ENCODE data around the gene OXTR. TPM values are rescaled to one million over a fixed set of nuclear protein-coding genes. Genes with fewer than 3 reads are reported as not detected.

The OXTR gene
- total RNA-seq, 1 donor, result 2.5 TPM

DNA sequence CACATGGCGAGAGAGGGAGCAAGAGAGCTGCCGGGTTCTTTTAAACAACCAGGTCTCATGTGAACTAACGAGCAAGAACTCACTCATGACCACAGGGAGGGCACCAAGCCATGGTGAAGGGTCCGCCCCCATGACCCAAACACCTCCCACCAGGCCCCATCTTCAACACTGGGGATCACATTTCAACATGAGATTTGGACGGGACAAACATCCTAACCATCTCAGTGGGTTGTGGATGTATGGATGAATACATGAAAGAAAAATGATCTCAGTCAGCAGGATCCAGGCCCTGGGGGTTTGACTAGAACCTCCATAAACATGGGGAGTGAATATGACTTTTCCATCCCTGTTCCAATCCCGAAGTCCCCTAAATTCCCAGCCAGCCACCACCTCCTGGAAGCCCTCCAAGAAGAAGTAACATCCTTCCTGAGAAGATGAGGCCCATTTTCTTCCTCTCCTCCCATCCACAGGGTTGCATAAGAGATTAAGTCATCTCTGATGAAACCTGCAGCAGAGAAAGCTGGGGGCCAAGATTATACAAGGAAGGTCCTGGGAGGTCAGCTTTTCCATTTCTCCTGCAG, 26.3 kb downstream of the OXTR start:
- Histone ChIP-seq H3K79me2 (ENCODE audit: insufficient read depth, low read length) (no peaks in the 10 kb centered on the region), H3K4me3 (ENCODE audit: insufficient read depth, low read length) (no peak overlapping the region), H3K27me3 (ENCODE audit: insufficient read depth, low read length) (no peaks in the 10 kb centered on the region), H3K4me2 (ENCODE audit: insufficient read depth, low read length) (peak overlapping the region; percentile 19), H4K20me1 (ENCODE audit: insufficient read depth, low read length) (no peaks in the 10 kb centered on the region), H2AFZ (ENCODE audit: low read length) (peak overlapping the region; percentile 27), H3K36me3 (ENCODE audit: insufficient read depth, low read length) (no peaks in the 10 kb centered on the region), H3K27ac (ENCODE audit: low read depth, low read length) (peak overlapping the region; percentile 54), H3K4me1 (ENCODE audit: insufficient read depth, low read length) (peaks cover 41% of the 10 kb centered on the region), H3K9me3 (ENCODE audit: low read depth, low read length) (no peaks in the 10 kb centered on the region)
- DNase-seq (ENCODE audit: insufficient read length, low spot score, missing footprints), result peak; percentile 72
- TF ChIP-seq, protein P1, sequence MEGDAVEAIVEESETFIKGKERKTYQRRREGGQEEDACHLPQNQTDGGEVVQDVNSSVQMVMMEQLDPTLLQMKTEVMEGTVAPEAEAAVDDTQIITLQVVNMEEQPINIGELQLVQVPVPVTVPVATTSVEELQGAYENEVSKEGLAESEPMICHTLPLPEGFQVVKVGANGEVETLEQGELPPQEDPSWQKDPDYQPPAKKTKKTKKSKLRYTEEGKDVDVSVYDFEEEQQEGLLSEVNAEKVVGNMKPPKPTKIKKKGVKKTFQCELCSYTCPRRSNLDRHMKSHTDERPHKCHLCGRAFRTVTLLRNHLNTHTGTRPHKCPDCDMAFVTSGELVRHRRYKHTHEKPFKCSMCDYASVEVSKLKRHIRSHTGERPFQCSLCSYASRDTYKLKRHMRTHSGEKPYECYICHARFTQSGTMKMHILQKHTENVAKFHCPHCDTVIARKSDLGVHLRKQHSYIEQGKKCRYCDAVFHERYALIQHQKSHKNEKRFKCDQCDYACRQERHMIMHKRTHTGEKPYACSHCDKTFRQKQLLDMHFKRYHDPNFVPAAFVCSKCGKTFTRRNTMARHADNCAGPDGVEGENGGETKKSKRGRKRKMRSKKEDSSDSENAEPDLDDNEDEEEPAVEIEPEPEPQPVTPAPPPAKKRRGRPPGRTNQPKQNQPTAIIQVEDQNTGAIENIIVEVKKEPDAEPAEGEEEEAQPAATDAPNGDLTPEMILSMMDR (IDR thresholded peaks at IDR 0.05; ENCODE audit: extremely low read depth, low read depth, low read length), result peak; percentile 14

- Histone ChIP-seq H3K36me3 (ENCODE audit: insufficient read depth, low read length) (no peaks in the 10 kb centered on the region), H3K27me3 (ENCODE audit: insufficient read depth, low read length) (no peaks in the 10 kb centered on the region), H3K4me2 (ENCODE audit: insufficient read depth, low read length) (peak overlapping the region; percentile 10), H3K4me1 (ENCODE audit: insufficient read depth, low read length) (peaks cover 41% of the 10 kb centered on the region), H3K4me3 (ENCODE audit: insufficient read depth, low read length) (no peak overlapping the region), H3K9me3 (ENCODE audit: low read depth, low read length) (no peaks in the 10 kb centered on the region), H2AFZ (ENCODE audit: low read length) (no peak overlapping the region), H4K20me1 (ENCODE audit: insufficient read depth, low read length) (no peaks in the 10 kb centered on the region), H3K27ac (ENCODE audit: low read depth, low read length) (no peak overlapping the region), H3K79me2 (ENCODE audit: insufficient read depth, low read length) (no peaks in the 10 kb centered on the region)
- TF ChIP-seq, protein P1 (IDR thresholded peaks at IDR 0.05; ENCODE audit: extremely low read depth, low read depth, low read length), result no peak
- DNase-seq (ENCODE audit: insufficient read length, low spot score, missing footprints), result peak; percentile 86
These were observed 27.7 kb downstream of the OXTR start for GRCh38 chr3:8741581-8742261.

DNA sequence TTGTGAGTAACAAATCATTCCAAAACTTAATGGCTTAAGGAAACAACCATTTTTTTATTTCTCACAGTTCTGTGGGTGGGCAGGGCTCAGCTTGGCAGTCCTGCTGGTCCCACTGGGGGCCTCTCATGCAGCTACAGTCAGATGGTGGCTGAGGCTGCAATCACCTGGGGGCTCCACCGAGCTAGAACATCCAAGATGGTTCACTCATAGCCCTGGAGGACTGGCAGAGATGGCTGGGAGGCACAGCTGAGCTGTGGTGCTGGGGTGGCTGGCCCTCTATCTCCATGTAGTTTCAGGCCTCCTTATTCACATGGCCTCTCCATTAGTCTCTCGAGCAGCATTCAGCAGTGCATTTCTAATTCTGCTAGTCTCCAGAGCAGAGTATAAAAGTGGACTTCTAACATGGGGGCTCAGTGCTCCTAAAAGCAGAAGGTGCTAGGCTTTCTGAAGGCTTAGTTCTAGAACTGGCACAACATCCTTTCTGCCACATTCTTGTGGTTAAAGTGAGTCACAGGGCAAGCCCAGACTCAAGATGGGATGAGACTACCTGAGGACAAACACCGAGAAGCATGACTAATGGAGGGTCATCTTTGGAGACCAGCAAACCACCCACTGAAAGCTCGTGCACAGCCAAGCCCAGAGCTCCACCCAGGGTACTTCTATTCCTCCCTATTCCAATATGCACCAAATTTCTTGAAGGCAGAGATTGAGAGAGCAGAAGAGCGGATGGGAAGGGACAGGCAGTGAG, 29.5 kb downstream of the OXTR start:
- H3K27me3 ChIP-seq (ENCODE audit: insufficient read depth, low read length), result no peaks in the 10 kb centered on the region
- H3K27ac ChIP-seq (ENCODE audit: low read depth, low read length), result no peak overlapping the region
- TF ChIP-seq, protein P1 (IDR thresholded peaks at IDR 0.05; ENCODE audit: extremely low read depth, low read depth, low read length), result no peak
- H3K4me1 ChIP-seq (ENCODE audit: insufficient read depth, low read length), result peaks cover 41% of the 10 kb centered on the region
- H4K20me1 ChIP-seq (ENCODE audit: insufficient read depth, low read length), result no peaks in the 10 kb centered on the region
- no peak overlapping the region for H3K4me3 ChIP-seq (ENCODE audit: insufficient read depth, low read length)
- H2AFZ ChIP-seq (ENCODE audit: low read length), result no peak overlapping the region
- no peaks in the 10 kb centered on the region for H3K9me3 ChIP-seq (ENCODE audit: low read depth, low read length)
- no peaks in the 10 kb centered on the region for H3K36me3 ChIP-seq (ENCODE audit: insufficient read depth, low read length)
- peak overlapping the region; percentile 42 for H3K4me2 ChIP-seq (ENCODE audit: insufficient read depth, low read length)
- peak; percentile 83 for DNase-seq (ENCODE audit: insufficient read length, low spot score, missing footprints)
- no peaks in the 10 kb centered on the region for H3K79me2 ChIP-seq (ENCODE audit: insufficient read depth, low read length)

DNA sequence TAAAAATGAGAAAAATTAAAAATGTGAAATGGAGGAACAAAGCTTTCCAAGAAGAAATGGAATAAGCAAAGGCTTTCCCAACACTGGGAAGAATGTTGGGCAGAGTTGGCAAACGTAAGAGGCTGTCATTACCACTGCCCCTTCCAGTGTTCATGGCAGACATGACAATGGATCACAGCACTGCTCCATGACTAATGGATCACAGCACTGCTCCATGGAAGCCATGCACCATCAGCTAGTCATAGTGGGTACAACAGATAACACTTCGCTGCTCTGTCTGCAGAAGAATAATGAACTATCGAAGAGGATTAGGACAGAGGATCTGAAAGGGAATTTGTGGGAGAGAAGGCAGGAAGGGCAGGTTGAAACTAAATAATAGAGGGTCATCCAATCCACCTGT, 30.8 kb downstream of the OXTR start:
- peak; percentile 55 for DNase-seq (ENCODE audit: insufficient read length, low spot score, missing footprints)
- Histone ChIP-seq H3K36me3 (ENCODE audit: insufficient read depth, low read length) (no peaks in the 10 kb centered on the region), H3K4me3 (ENCODE audit: insufficient read depth, low read length) (no peak overlapping the region), H3K27me3 (ENCODE audit: insufficient read depth, low read length) (no peaks in the 10 kb centered on the region), H3K4me2 (ENCODE audit: insufficient read depth, low read length) (no peak overlapping the region), H4K20me1 (ENCODE audit: insufficient read depth, low read length) (no peaks in the 10 kb centered on the region), H3K9me3 (ENCODE audit: low read depth, low read length) (no peaks in the 10 kb centered on the region), H3K79me2 (ENCODE audit: insufficient read depth, low read length) (no peaks in the 10 kb centered on the region), H3K27ac (ENCODE audit: low read depth, low read length) (no peak overlapping the region), H2AFZ (ENCODE audit: low read length) (no peak overlapping the region), H3K4me1 (ENCODE audit: insufficient read depth, low read length) (peaks cover 39% of the 10 kb centered on the region)
- TF ChIP-seq, protein P1 (IDR thresholded peaks at IDR 0.05; ENCODE audit: extremely low read depth, low read depth, low read length), result no peak

Data from osteoblast (primary cell).